HG02973 (cell line): ENCODE data around the gene MRPL24.

ENCODE experiments used
- ATAC-seq: cut with Tn5 transposase; IDR thresholded peaks from one replicate; pipeline ENCODE4 v1.9.1; 2021; ENCODE audit warnings: moderate library complexity; ENCODE audit not compliant: unreplicated experiment

Gene MRPL24

GRCh38 chr1:156744344-156744743 is 3.5 kb upstream of the MRPL24 start:
- no peak for ATAC-seq

- no peak for ATAC-seq
Observed at GRCh38 chr1:156743367-156744302, 2.7 kb upstream of the MRPL24 start.

- ATAC-seq, result no peak
Observed at GRCh38 chr1:156742801-156743200, 1.9 kb upstream of the MRPL24 start.

- ATAC-seq, result no peak
Observed at GRCh38 chr1:156742017-156742416, 1.1 kb upstream of the MRPL24 start.

- no peak for ATAC-seq
Observed at GRCh38 chr1:156741481-156741983, 644 bp upstream of the MRPL24 start.

- ATAC-seq, result peak; percentile 1
Observed at GRCh38 chr1:156740237-156740740, 599 bp downstream of the MRPL24 start.

GRCh38 chr1:156738916-156739315 is 2.0 kb downstream of the MRPL24 start:
- ATAC-seq, result no peak

- no peak for ATAC-seq
Observed at GRCh38 chr1:156738407-156738806, 2.5 kb downstream of the MRPL24 start.

GRCh38 chr1:156733989-156734584 is 6.8 kb downstream of the MRPL24 start:
- ATAC-seq, result no peak

- peak; percentile 82 for ATAC-seq
Observed at GRCh38 chr1:156728599-156729462, 12.1 kb downstream of the MRPL24 start, which contains the start of gene ISG20L2. Gene ISG20L2 (minus strand): TSS chr1:156728766. CDS start chr1:156727652, 1,114 bp downstream.

GRCh38 chr1:156727926-156728598 is 12.8 kb downstream of the MRPL24 start, which contains the start of gene METTL25B:
Gene METTL25B (plus strand): TSS chr1:156728469. CDS start chr1:156729105, 636 bp downstream.
- peak; percentile 44 for ATAC-seq

GRCh38 chr1:156727492-156727891 is 13.4 kb downstream of the MRPL24 start:
- no peak for ATAC-seq

GRCh38 chr1:156726549-156727226 is 14.2 kb downstream of the MRPL24 start:
- ATAC-seq, result no peak

- no peak for ATAC-seq
Observed at GRCh38 chr1:156725683-156726280, 15.1 kb downstream of the MRPL24 start.

- ATAC-seq, result no peak
Observed at GRCh38 chr1:156721535-156721934, 19.4 kb downstream of the MRPL24 start.

- ATAC-seq, result no peak
Observed at GRCh38 chr1:156721131-156721530, 19.8 kb downstream of the MRPL24 start.

- ATAC-seq, result no peak
Observed at GRCh38 chr1:156717351-156717750, 23.5 kb downstream of the MRPL24 start.

- no peak for ATAC-seq
Observed at GRCh38 chr1:156714830-156715229, 26.1 kb downstream of the MRPL24 start.

GRCh38 chr1:156712626-156713025 is 28.3 kb downstream of the MRPL24 start:
- ATAC-seq, result no peak
